Right atrium auricular region (tissue), 2 donors: ENCODE results near the gene APOL1. TPM values are rescaled to one million over a fixed set of nuclear protein-coding genes. Genes with fewer than 3 reads are reported as not detected.
"Not testable (repeated sequence)": the region's sequence is repeated elsewhere in the genome, so short reads cannot be mapped to it uniquely, and the experiment has no call there.

Experiments
- DNase-seq: peaks from one replicate; pipeline ENCODE4 v3.0.0-alpha.2; 2019; ENCODE audit warnings: low spot score
- H3K27ac ChIP-seq, 2 donors: fragments of 200-600 bp; sonication (generic); 1 replicate in 1 of 2; 2 replicates in 1 of 2; pipeline ENCODE4 v1.5.1; 2016 to 2019
- H3K27me3 ChIP-seq, 2 donors: fragments of 200-600 bp; sonication (generic); one replicate each; pipeline versions ENCODE4 v1.5.1 to v1.6.0; 2017 to 2019
- H3K36me3 ChIP-seq: fragments of 200-600 bp; sonication (generic); one replicate; pipeline ENCODE4 v1.5.1; 2016
- H3K4me1 ChIP-seq, 2 donors: fragments of 200-600 bp; sonication (generic); one replicate each; pipeline versions ENCODE4 v1.5.1 to v1.6.0; 2017 to 2019
- H3K4me3 ChIP-seq, 2 donors: fragments of 200-600 bp; sonication (generic); 1 replicate in 1 of 2; 2 replicates in 1 of 2; pipeline ENCODE4 v1.5.1; 2017 to 2019; ENCODE audit warnings: mild to moderate bottlenecking in 1 of 2, moderate library complexity in 1 of 2
- H3K9me3 ChIP-seq, 2 donors: fragments of 200-600 bp; sonication (generic); one replicate each; pipeline ENCODE4 v1.5.1; 2019
- total RNA-seq, 2 donors: library from RNA; depleted of rRNA; stranded (reverse); fragments of >200 nt; gene quantifications; one replicate each; pipeline ENCODE4 v1.1.0, GENCODE V29; 2016
- TF ChIP-seq, protein P1 (sequence below), 2 donors: fragments of 200-600 bp; sonication (generic); IDR thresholded peaks; one replicate each; pipeline ENCODE4 v1.5.1; 2019; ENCODE audit warnings: antibody characterized with exemption in 2 of 2

APOL1 gene
- total RNA-seq, 2 donors from 2014 or later: 10.7 to 18.1 TPM

DNA sequence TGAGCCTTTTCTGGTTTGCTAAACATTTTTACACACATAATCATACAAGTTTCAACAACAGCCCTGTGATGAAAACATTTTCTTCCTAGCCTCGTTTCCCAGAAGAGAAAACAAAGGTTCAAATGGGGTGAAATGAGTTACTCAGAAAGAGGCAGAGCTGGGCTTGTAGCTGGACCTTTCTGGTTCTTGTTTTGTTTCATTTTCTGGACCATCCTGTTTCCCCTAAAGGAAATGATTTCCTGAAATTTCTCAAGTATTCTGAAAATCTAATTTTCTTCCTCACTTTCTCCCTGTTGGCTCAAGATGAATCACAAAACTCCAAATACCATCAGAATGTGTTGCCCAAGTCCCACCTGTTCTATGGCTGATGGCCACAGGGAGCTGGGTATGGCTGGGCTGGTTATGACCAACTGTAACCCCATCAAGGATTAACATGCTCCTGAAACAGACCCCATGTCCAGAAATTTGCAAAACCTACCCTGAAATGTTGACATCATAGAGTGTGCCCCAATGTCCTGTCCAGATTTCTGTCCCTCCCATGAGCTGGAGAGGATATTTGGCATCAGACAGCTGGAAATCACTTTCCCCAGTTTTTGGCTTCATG, 44.7 kb upstream of the APOL1 start:
- TF ChIP-seq, protein P1, sequence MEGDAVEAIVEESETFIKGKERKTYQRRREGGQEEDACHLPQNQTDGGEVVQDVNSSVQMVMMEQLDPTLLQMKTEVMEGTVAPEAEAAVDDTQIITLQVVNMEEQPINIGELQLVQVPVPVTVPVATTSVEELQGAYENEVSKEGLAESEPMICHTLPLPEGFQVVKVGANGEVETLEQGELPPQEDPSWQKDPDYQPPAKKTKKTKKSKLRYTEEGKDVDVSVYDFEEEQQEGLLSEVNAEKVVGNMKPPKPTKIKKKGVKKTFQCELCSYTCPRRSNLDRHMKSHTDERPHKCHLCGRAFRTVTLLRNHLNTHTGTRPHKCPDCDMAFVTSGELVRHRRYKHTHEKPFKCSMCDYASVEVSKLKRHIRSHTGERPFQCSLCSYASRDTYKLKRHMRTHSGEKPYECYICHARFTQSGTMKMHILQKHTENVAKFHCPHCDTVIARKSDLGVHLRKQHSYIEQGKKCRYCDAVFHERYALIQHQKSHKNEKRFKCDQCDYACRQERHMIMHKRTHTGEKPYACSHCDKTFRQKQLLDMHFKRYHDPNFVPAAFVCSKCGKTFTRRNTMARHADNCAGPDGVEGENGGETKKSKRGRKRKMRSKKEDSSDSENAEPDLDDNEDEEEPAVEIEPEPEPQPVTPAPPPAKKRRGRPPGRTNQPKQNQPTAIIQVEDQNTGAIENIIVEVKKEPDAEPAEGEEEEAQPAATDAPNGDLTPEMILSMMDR (IDR thresholded peaks at IDR 0.05): no peak
- no peaks in the 10 kb centered on the region for H3K36me3 ChIP-seq
- H3K9me3 ChIP-seq: no peaks in the 10 kb centered on the region
- no peaks in the 10 kb centered on the region for H3K27me3 ChIP-seq
- peaks cover 0 to 4% of the 10 kb centered on the region in 2 donors for H3K4me1 ChIP-seq
- H3K27ac ChIP-seq: no peak overlapping the region
- DNase-seq: no peak
- no peak overlapping the region for H3K4me3 ChIP-seq

DNA sequence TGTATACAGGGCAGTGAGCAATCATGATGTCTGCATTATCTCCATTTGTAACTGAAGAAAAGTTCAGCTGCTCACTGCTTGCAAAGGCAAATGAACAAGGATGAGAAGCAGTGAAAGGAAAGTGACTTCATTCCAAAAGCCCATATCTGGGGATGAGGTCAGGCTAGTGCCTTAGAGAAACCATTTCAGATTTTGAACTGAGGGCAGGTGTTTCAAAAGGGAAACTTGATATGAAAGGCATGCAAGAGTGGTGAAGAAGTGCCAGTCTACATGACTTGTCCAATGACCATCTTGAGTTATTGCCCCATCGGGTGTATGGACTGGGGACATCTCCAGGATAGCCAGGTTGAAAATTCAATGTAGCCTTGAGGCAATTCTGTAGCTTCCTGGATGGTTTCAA, 44.0 kb upstream of the APOL1 start:
- Histone ChIP-seq H3K9me3 (no peaks in the 10 kb centered on the region), H3K27ac (no peak overlapping the region), H3K36me3 (no peaks in the 10 kb centered on the region), H3K4me3 (no peak overlapping the region), H3K27me3 (no peaks in the 10 kb centered on the region), H3K4me1 (peaks cover 0 to 4% of the 10 kb centered on the region in 2 donors)
- DNase-seq: no peak
- TF ChIP-seq, protein P1 (IDR thresholded peaks at IDR 0.05): no peak

DNA sequence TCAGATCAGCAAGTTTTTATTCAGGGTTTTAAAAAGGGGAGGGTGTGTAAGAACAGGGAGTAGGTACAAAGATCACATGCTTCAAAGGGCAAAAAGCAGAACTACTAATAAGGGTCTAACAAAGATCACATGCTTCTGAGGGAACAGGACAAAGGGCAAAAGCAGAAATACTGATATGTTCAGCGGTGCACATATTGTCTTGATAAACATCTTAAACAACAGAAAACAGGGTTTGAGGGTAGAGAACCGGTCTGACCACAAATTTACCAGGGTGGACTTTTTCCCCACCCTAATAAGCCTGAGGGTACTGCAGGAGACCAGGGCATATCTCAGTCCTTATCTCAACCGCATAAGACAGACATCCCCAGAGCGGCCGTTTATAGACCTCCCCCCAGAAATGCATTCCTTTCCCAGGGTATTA, 43.4 kb upstream of the APOL1 start:
- not testable (repeated sequence) for H3K4me1 ChIP-seq, H3K4me3 ChIP-seq, H3K27ac ChIP-seq, H3K27me3 ChIP-seq, H3K36me3 ChIP-seq, H3K9me3 ChIP-seq, DNase-seq

DNA sequence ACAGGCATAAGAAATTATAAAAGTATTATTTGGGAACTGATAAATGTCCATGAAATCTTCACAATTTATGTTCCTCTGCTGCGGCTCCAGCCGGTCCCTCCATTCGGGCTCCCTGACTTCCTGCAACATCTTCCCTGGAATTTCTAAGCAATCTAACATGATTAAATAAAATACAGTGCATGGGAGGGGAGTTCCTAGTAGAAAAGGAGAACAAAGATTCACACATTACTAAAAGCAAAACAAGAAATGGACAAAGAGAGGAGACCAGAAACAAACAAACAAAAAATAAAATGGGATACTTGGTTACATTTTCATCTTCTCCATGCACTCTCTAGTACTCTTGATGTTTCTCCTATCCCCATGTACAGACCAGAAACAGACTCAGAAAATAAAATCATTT, 42.7 kb upstream of the APOL1 start:
- no peak overlapping the region for H3K4me3 ChIP-seq
- DNase-seq: no peak
- H3K27me3 ChIP-seq: no peaks in the 10 kb centered on the region
- no peak overlapping the region for H3K27ac ChIP-seq
- H3K36me3 ChIP-seq: no peaks in the 10 kb centered on the region
- no peaks in the 10 kb centered on the region for H3K9me3 ChIP-seq
- TF ChIP-seq, protein P1 (IDR thresholded peaks at IDR 0.05): no peak
- peaks cover 0 to 4% of the 10 kb centered on the region in 2 donors for H3K4me1 ChIP-seq

DNA sequence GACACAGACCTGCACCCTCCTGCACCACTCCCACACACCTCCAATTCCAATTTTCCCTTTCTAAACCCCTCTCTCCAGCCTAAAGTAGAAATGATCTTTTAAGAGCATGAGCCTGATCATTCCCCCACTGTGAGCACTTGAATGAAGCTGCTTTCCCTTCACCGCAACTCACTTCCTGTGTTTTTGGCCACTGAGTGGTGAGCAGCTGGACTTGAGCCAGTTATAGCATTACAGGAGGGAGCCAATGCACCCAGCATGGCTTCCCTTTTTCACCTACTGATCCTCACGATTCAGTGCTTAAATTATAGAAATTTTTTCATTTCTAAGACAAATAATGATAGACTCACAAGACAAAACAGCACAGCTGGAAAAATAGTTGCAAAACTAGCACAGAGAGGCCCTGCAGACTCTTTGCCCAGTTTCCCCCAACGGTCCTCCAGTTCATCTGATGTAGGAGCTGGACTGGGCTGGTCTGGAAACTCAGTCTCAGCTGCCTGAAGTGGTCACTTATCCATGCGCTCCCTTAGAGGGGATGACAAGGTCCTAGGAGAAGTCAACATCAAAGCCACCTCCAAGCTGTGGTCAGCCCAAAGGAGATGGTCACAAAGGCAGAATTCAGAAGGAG, 41.6 kb upstream of the APOL1 start:
- no peak for DNase-seq
- Histone ChIP-seq H3K27ac (no peak overlapping the region), H3K9me3 (no peaks in the 10 kb centered on the region), H3K36me3 (no peaks in the 10 kb centered on the region), H3K27me3 (no peaks in the 10 kb centered on the region), H3K4me1 (peaks cover 0 to 4% of the 10 kb centered on the region in 2 donors), H3K4me3 (no peak overlapping the region)
- TF ChIP-seq, protein P1 (IDR thresholded peaks at IDR 0.05): no peak

DNA sequence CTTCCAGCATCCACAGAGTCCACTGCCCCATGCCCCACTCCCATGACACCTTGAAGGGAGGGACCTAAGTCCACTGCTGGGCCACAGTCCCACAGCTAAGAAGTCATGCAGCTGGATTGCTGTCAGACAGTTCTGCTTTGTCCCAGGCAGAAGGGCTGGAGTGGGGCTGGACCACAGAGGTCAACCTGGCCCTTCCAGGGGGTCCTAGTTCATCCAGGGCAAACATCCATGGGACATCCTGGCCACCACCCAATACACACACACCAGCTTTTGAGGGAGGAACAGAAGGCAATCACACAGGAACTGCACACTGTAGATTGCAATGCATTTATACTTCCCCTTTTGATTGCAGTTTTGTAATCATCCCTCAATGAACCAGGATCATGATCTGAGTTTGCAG, 40.0 kb upstream of the APOL1 start:
- Histone ChIP-seq H3K27me3 (no peaks in the 10 kb centered on the region), H3K27ac (no peak overlapping the region), H3K4me3 (no peak overlapping the region), H3K4me1 (peaks cover 0 to 4% of the 10 kb centered on the region in 2 donors), H3K9me3 (no peaks in the 10 kb centered on the region), H3K36me3 (no peaks in the 10 kb centered on the region)
- TF ChIP-seq, protein P1 (IDR thresholded peaks at IDR 0.05): no peak
- DNase-seq: no peak
